ENCODE results near the gene DRC7. TPM values are rescaled to one million over a fixed set of nuclear protein-coding genes. Genes with fewer than 3 reads are reported as not detected.

The DRC7 gene
- total RNA-seq, 4 donors from 2014 or later = 0.22 to 7.1 TPM; not detected in 2

GRCh38 chr16:57762365-57763040 is 67.9 kb downstream of the DRC7 start:
- intact Hi-C loops (cut with DNase I) = no loop called here
- H3K9me3 ChIP-seq = no peaks in the 10 kb centered on the region
- no peaks in the 10 kb centered on the region for H3K27me3 ChIP-seq
- DNase-seq = no peak
- H3K36me3 ChIP-seq = peaks cover 59 to 64% of the 10 kb centered on the region in 2 donors
- peaks cover 0 to 3% of the 10 kb centered on the region in 2 donors for H3K4me1 ChIP-seq
- H3K4me3 ChIP-seq (replicated peaks in 1 of 3) = no peak overlapping the region
- no peak overlapping the region for H3K27ac ChIP-seq
- TF ChIP-seq POLR2A (IDR thresholded peaks at IDR 0.05) = no peak
- no peak for TF ChIP-seq CTCF (IDR thresholded peaks at IDR 0.05)
- 74 to 82% methylated on average over 10 to 15 of the region's 15 CpGs for whole genome bisulfite sequencing, 2 donors

- Histone ChIP-seq H3K36me3 (peaks cover 65 to 69% of the 10 kb centered on the region in 2 donors), H3K4me1 (no peaks in the 10 kb centered on the region), H3K4me3 (replicated peaks in 1 of 3) (no peak overlapping the region), H3K9me3 (no peaks in the 10 kb centered on the region), H3K27me3 (no peaks in the 10 kb centered on the region), H3K27ac (peak overlapping the region in 1 of 3 donors; percentile 46)
- no peak for TF ChIP-seq POLR2A (IDR thresholded peaks at IDR 0.05)
- no peak for TF ChIP-seq CTCF (IDR thresholded peaks at IDR 0.05)
- WGBS, 2 donors = 96% methylated on average over 8 to 10 of the region's 14 CpGs
- intact Hi-C loops (cut with DNase I) = no loop called here
- no peak for DNase-seq
These were observed 68.8 kb downstream of the DRC7 start for GRCh38 chr16:57763285-57764005.

GRCh38 chr16:57764006-57764340 is 69.4 kb downstream of the DRC7 start:
- H3K36me3 ChIP-seq = peaks cover 70 to 71% of the 10 kb centered on the region in 2 donors
- no peaks in the 10 kb centered on the region for H3K27me3 ChIP-seq
- 97 to 98% methylated on average over 8 to 9 of the region's 9 CpGs for WGBS, 2 donors
- intact Hi-C loops (cut with DNase I) = no loop called here
- H3K4me3 ChIP-seq (replicated peaks in 1 of 3) = no peak overlapping the region
- TF ChIP-seq CTCF (IDR thresholded peaks at IDR 0.05) (no peak), POLR2A (IDR thresholded peaks at IDR 0.05) (no peak)
- no peaks in the 10 kb centered on the region for H3K4me1 ChIP-seq
- H3K9me3 ChIP-seq = no peaks in the 10 kb centered on the region
- H3K27ac ChIP-seq = peak overlapping the region in 1 of 3 donors; percentile 46
- no peak for DNase-seq

GRCh38 chr16:57764341-57765159 is 69.9 kb downstream of the DRC7 start:
- Histone ChIP-seq H3K27me3 (no peaks in the 10 kb centered on the region), H3K4me1 (no peaks in the 10 kb centered on the region), H3K27ac (peak overlapping the region in 1 of 3 donors; percentile 38), H3K4me3 (replicated peaks in 1 of 3) (no peak overlapping the region), H3K36me3 (peaks cover 71 to 76% of the 10 kb centered on the region in 2 donors), H3K9me3 (no peaks in the 10 kb centered on the region)
- no peak for TF ChIP-seq POLR2A (IDR thresholded peaks at IDR 0.05)
- no peak for TF ChIP-seq CTCF (IDR thresholded peaks at IDR 0.05)
- intact Hi-C loops (cut with DNase I) = no loop called here
- no peak for DNase-seq
- WGBS, 2 donors = 86 to 89% methylated on average over 2 to 6 of the region's 6 CpGs

Data from thyroid gland (tissue), 4 donors.